ENCODE results near the gene LITAFD. TPM values are rescaled to one million over a fixed set of nuclear protein-coding genes. Genes with fewer than 3 reads are reported as not detected.

Gene LITAFD
- polyA plus RNA-seq, 1 donor from 2014 or later: not detected

DNA sequence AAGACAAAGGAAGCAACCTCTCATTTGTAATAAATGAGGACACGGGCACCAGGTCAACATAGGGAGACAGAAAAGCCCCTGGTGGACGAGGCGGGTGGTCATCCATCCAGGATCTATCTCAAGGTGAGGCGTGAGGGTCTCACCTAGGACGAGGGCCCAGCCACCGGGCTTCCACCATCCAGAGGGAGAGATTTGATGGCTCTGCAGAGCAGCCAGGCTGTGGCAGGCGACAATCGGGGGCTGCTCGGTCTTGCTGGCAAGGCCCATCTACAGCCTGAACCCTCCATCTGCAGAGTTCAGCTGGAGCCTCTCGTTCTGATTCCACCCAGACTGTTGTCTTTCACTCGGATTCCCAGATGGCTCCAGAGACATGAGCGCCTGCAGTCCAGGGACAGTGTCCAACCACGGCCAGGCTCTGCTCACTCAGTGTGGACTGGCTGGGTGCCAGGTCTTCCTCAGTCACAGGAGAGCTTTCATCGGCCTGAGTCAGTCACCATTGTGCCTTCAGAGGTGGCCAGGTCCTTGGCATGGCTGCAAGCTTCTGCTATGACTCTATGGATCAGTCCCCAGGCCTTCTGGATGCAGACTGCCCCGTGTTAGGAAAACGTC is 5.9 kb downstream of the LITAFD start:
- Histone ChIP-seq H3K27me3 (ENCODE audit: insufficient read depth, low read depth, low read length) (no peaks in the 10 kb centered on the region), H2AFZ (ENCODE audit: low read depth, low read length) (no peak overlapping the region), H3K9me2 (ENCODE audit: insufficient read depth, low read length) (no peaks in the 10 kb centered on the region), H3F3A (ENCODE audit: insufficient read depth, low read length, poor library complexity, severe bottlenecking) (no peaks in the 10 kb centered on the region), H3K4me3 (ENCODE audit: low read length) (no peak overlapping the region), H3K27ac (ENCODE audit: low read length) (no peak overlapping the region), H3K36me3 (ENCODE audit: insufficient read depth, low read length) (no peaks in the 10 kb centered on the region), H4K20me1 (ENCODE audit: insufficient read depth) (no peaks in the 10 kb centered on the region), H3K79me2 (replicated peaks; ENCODE audit: insufficient read depth, low read length) (no peaks in the 10 kb centered on the region), H3K4me2 (ENCODE audit: low read length) (no peak overlapping the region), H3K9me3 (ENCODE audit: low read length) (no peaks in the 10 kb centered on the region), H3K9ac (ENCODE audit: low read length) (no peak overlapping the region)
- no peak for TF ChIP-seq EZH2 (IDR thresholded peaks at IDR 0.05; ENCODE audit: borderline replicate concordance, insufficient read depth, low read length, poor library complexity, severe bottlenecking)
- TF ChIP-seq RAD21 (conservative IDR thresholded peaks at IDR 0.05): no peak
- TF ChIP-seq, protein P1, sequence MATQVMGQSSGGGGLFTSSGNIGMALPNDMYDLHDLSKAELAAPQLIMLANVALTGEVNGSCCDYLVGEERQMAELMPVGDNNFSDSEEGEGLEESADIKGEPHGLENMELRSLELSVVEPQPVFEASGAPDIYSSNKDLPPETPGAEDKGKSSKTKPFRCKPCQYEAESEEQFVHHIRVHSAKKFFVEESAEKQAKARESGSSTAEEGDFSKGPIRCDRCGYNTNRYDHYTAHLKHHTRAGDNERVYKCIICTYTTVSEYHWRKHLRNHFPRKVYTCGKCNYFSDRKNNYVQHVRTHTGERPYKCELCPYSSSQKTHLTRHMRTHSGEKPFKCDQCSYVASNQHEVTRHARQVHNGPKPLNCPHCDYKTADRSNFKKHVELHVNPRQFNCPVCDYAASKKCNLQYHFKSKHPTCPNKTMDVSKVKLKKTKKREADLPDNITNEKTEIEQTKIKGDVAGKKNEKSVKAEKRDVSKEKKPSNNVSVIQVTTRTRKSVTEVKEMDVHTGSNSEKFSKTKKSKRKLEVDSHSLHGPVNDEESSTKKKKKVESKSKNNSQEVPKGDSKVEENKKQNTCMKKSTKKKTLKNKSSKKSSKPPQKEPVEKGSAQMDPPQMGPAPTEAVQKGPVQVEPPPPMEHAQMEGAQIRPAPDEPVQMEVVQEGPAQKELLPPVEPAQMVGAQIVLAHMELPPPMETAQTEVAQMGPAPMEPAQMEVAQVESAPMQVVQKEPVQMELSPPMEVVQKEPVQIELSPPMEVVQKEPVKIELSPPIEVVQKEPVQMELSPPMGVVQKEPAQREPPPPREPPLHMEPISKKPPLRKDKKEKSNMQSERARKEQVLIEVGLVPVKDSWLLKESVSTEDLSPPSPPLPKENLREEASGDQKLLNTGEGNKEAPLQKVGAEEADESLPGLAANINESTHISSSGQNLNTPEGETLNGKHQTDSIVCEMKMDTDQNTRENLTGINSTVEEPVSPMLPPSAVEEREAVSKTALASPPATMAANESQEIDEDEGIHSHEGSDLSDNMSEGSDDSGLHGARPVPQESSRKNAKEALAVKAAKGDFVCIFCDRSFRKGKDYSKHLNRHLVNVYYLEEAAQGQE (IDR thresholded peaks at IDR 0.05; ENCODE audit: borderline replicate concordance): no peak
- TF ChIP-seq TAF1 (IDR thresholded peaks at IDR 0.05; ENCODE audit: low read depth): no peak
- no peak for TF ChIP-seq MXI1 (conservative IDR thresholded peaks at IDR 0.05; ENCODE audit: poor library complexity, severe bottlenecking)
- TF ChIP-seq EP300 (conservative IDR thresholded peaks at IDR 0.05; ENCODE audit: poor library complexity, severe bottlenecking): no peak
- TF ChIP-seq CTCF (IDR thresholded peaks at IDR 0.05; ENCODE audit: poor library complexity, severe bottlenecking): no peak
- no peak for TF ChIP-seq SMC3 (conservative IDR thresholded peaks at IDR 0.05; ENCODE audit: poor library complexity)
- no peak for TF ChIP-seq POLR2AphosphoS5 (IDR thresholded peaks at IDR 0.05)

GRCh38 chr16:8888951-8889892 is 7.1 kb downstream of the LITAFD start:
- H3K79me2 ChIP-seq (replicated peaks; ENCODE audit: insufficient read depth, low read length): no peaks in the 10 kb centered on the region
- H3K9me3 ChIP-seq (ENCODE audit: low read length): no peaks in the 10 kb centered on the region
- H3K4me2 ChIP-seq (ENCODE audit: low read length): no peak overlapping the region
- H3K9me2 ChIP-seq (ENCODE audit: insufficient read depth, low read length): no peaks in the 10 kb centered on the region
- no peaks in the 10 kb centered on the region for H3K27me3 ChIP-seq (ENCODE audit: insufficient read depth, low read depth, low read length)
- H3K36me3 ChIP-seq (ENCODE audit: insufficient read depth, low read length): no peaks in the 10 kb centered on the region
- TF ChIP-seq SMC3 (conservative IDR thresholded peaks at IDR 0.05; ENCODE audit: poor library complexity) (no peak), POLR2AphosphoS5 (IDR thresholded peaks at IDR 0.05) (no peak), EZH2 (IDR thresholded peaks at IDR 0.05; ENCODE audit: borderline replicate concordance, insufficient read depth, low read length, poor library complexity, severe bottlenecking) (no peak), RAD21 (conservative IDR thresholded peaks at IDR 0.05) (no peak), CTCF (IDR thresholded peaks at IDR 0.05; ENCODE audit: poor library complexity, severe bottlenecking) (no peak), EP300 (conservative IDR thresholded peaks at IDR 0.05; ENCODE audit: poor library complexity, severe bottlenecking) (no peak), TAF1 (IDR thresholded peaks at IDR 0.05; ENCODE audit: low read depth) (no peak), MXI1 (conservative IDR thresholded peaks at IDR 0.05; ENCODE audit: poor library complexity, severe bottlenecking) (no peak)
- TF ChIP-seq, protein P1 (IDR thresholded peaks at IDR 0.05; ENCODE audit: borderline replicate concordance): no peak
- no peak overlapping the region for H3K9ac ChIP-seq (ENCODE audit: low read length)
- H3K4me3 ChIP-seq (ENCODE audit: low read length): no peak overlapping the region
- no peak overlapping the region for H2AFZ ChIP-seq (ENCODE audit: low read depth, low read length)
- H3F3A ChIP-seq (ENCODE audit: insufficient read depth, low read length, poor library complexity, severe bottlenecking): no peaks in the 10 kb centered on the region
- H4K20me1 ChIP-seq (ENCODE audit: insufficient read depth): no peaks in the 10 kb centered on the region
- H3K27ac ChIP-seq (ENCODE audit: low read length): no peak overlapping the region
